Measurements from ENCODE around the gene UBE2D3. TPM values are rescaled to one million over a fixed set of nuclear protein-coding genes. Genes with fewer than 3 reads are reported as not detected.
A peak's percentile ranks its signal among the peaks of the same experiment; 100 is the strongest.

Gene UBE2D3
- total and polyA plus RNA-seq, 2 experiments from 2014 or later: 277 to 418 TPM

- H3K27ac ChIP-seq: peak overlapping the region; percentile 86
- TF ChIP-seq EZH2phosphoT487 (IDR thresholded peaks at IDR 0.05; ENCODE audit: low read depth, severe bottlenecking, unreplicated experiment) (no peak), EZH2 (IDR thresholded peaks at IDR 0.05; ENCODE audit: borderline replicate concordance) (no peak)
- TF ChIP-seq, protein P1, sequence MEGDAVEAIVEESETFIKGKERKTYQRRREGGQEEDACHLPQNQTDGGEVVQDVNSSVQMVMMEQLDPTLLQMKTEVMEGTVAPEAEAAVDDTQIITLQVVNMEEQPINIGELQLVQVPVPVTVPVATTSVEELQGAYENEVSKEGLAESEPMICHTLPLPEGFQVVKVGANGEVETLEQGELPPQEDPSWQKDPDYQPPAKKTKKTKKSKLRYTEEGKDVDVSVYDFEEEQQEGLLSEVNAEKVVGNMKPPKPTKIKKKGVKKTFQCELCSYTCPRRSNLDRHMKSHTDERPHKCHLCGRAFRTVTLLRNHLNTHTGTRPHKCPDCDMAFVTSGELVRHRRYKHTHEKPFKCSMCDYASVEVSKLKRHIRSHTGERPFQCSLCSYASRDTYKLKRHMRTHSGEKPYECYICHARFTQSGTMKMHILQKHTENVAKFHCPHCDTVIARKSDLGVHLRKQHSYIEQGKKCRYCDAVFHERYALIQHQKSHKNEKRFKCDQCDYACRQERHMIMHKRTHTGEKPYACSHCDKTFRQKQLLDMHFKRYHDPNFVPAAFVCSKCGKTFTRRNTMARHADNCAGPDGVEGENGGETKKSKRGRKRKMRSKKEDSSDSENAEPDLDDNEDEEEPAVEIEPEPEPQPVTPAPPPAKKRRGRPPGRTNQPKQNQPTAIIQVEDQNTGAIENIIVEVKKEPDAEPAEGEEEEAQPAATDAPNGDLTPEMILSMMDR (IDR thresholded peaks at IDR 0.05; ENCODE audit: poor library complexity): no peak
These were observed 46.7 kb downstream of the UBE2D3 start for GRCh38 chr4:102780476-102781144.

GRCh38 chr4:102779204-102779603, 48.1 kb downstream of the UBE2D3 start:
- peak overlapping the region; percentile 50 for H3K4me2 ChIP-seq
- no peaks in the 10 kb centered on the region for H3K79me2 ChIP-seq
- no peak overlapping the region for H3K4me3 ChIP-seq
- H3K36me3 ChIP-seq (replicated peaks; ENCODE audit: insufficient read depth, low read depth): no peaks in the 10 kb centered on the region
- TF ChIP-seq, protein P1 (IDR thresholded peaks at IDR 0.05; ENCODE audit: poor library complexity): no peak
- TF ChIP-seq EZH2phosphoT487 (IDR thresholded peaks at IDR 0.05; ENCODE audit: low read depth, severe bottlenecking, unreplicated experiment): no peak
- no peak for TF ChIP-seq EZH2 (IDR thresholded peaks at IDR 0.05; ENCODE audit: borderline replicate concordance)
- no peaks in the 10 kb centered on the region for H3K9me3 ChIP-seq (ENCODE audit: low read depth)
- H4K20me1 ChIP-seq (ENCODE audit: insufficient read depth, poor library complexity, severe bottlenecking): no peaks in the 10 kb centered on the region
- peaks cover 17% of the 10 kb centered on the region for H3K4me1 ChIP-seq (ENCODE audit: insufficient read depth)
- 83% methylated on average over 4 of the region's 4 CpGs for WGBS (ENCODE audit: low lambda C conversion rate, missing lambda C conversion rate)
- no peaks in the 10 kb centered on the region for H3K27me3 ChIP-seq
- H3K9me2 ChIP-seq (replicated peaks; ENCODE audit: insufficient read depth): no peaks in the 10 kb centered on the region
- H3K27ac ChIP-seq: peak overlapping the region; percentile 86
- no peak overlapping the region for H2AFZ ChIP-seq
- no peak for DNase-seq (ENCODE audit: low spot score)

More at GRCh38 chr4:102780476-102781144, 46.7 kb downstream of the UBE2D3 start:
- Histone ChIP-seq H3K9me3 (ENCODE audit: low read depth) (no peaks in the 10 kb centered on the region), H3K4me1 (ENCODE audit: insufficient read depth) (peaks cover 17% of the 10 kb centered on the region), H3K27me3 (no peaks in the 10 kb centered on the region), H3K4me3 (no peak overlapping the region), H3K79me2 (no peaks in the 10 kb centered on the region), H3K4me2 (peak overlapping the region; percentile 18), H2AFZ (no peak overlapping the region), H3K9me2 (replicated peaks; ENCODE audit: insufficient read depth) (no peaks in the 10 kb centered on the region), H3K36me3 (replicated peaks; ENCODE audit: insufficient read depth, low read depth) (no peaks in the 10 kb centered on the region), H4K20me1 (ENCODE audit: insufficient read depth, poor library complexity, severe bottlenecking) (no peaks in the 10 kb centered on the region)
- 87% methylated on average over 5 of the region's 5 CpGs for whole genome bisulfite sequencing (ENCODE audit: low lambda C conversion rate, missing lambda C conversion rate)
- DNase-seq (ENCODE audit: low spot score): peak; percentile 83

- TF ChIP-seq EZH2 (IDR thresholded peaks at IDR 0.05; ENCODE audit: borderline replicate concordance): no peak
- TF ChIP-seq, protein P1 (IDR thresholded peaks at IDR 0.05; ENCODE audit: poor library complexity): no peak
- no peak for TF ChIP-seq EZH2phosphoT487 (IDR thresholded peaks at IDR 0.05; ENCODE audit: low read depth, severe bottlenecking, unreplicated experiment)
- peak overlapping the region; percentile 86 for H3K27ac ChIP-seq
- H3K4me3 ChIP-seq: no peak overlapping the region
- no peaks in the 10 kb centered on the region for H3K9me2 ChIP-seq (replicated peaks; ENCODE audit: insufficient read depth)
- H3K36me3 ChIP-seq (replicated peaks; ENCODE audit: insufficient read depth, low read depth): no peaks in the 10 kb centered on the region
- H3K9me3 ChIP-seq (ENCODE audit: low read depth): no peaks in the 10 kb centered on the region
- no peaks in the 10 kb centered on the region for H3K79me2 ChIP-seq
- DNase-seq (ENCODE audit: low spot score): peak; percentile 78
- H3K4me2 ChIP-seq: peak overlapping the region; percentile 50
- H4K20me1 ChIP-seq (ENCODE audit: insufficient read depth, poor library complexity, severe bottlenecking): no peaks in the 10 kb centered on the region
- no peaks in the 10 kb centered on the region for H3K27me3 ChIP-seq
- WGBS (ENCODE audit: low lambda C conversion rate, missing lambda C conversion rate): 53% methylated on average over 7 of the region's 7 CpGs
- H3K4me1 ChIP-seq (ENCODE audit: insufficient read depth): peaks cover 17% of the 10 kb centered on the region
- H2AFZ ChIP-seq: no peak overlapping the region
These were observed 48.6 kb downstream of the UBE2D3 start for GRCh38 chr4:102778720-102779119.

Data from hepatocyte (in vitro differentiated cells).